GM06990 (cell line): Measurements from ENCODE around the gene CRTC1.
"Not testable (repeated sequence)": the region's sequence is repeated elsewhere in the genome, so short reads cannot be mapped to it uniquely, and the experiment has no call there.

ENCODE experiments used
- DNase-seq: peaks from one replicate; pipeline ENCODE4 v3.0.0-alpha.2; 2011; ENCODE audit not compliant: insufficient read length; ENCODE audit errors: extremely low read depth
- H3K27me3 ChIP-seq: replicated peaks from 2 replicates; pipeline ENCODE4 v1.6.0; 2011; ENCODE audit warnings: low read length; ENCODE audit not compliant: control insufficient read depth, insufficient read depth
- H3K36me3 ChIP-seq: 2 replicates; pipeline ENCODE4 v1.5.1; 2011; ENCODE audit warnings: low read length; ENCODE audit not compliant: control insufficient read depth, insufficient read depth
- H3K4me3 ChIP-seq: replicated peaks from 2 replicates; pipeline ENCODE4 v1.5.1; 2011; ENCODE audit warnings: low read depth, mild to moderate bottlenecking, control low read depth, low read length
- TF ChIP-seq, protein P1 (sequence below): IDR thresholded peaks from 2 replicates; pipeline ENCODE4 v1.5.1; 2011; ENCODE audit warnings: low read length, control low read depth, mild to moderate bottlenecking, inconsistent platforms; ENCODE audit not compliant: insufficient read depth, poor library complexity, severe bottlenecking

CRTC1 gene

GRCh38 chr19:18674616-18675015, 8.9 kb upstream of the CRTC1 start:
- DNase-seq: no peak
- H3K36me3 ChIP-seq: no peaks in the 10 kb centered on the region
- H3K4me3 ChIP-seq: no peak overlapping the region
- TF ChIP-seq, protein P1, sequence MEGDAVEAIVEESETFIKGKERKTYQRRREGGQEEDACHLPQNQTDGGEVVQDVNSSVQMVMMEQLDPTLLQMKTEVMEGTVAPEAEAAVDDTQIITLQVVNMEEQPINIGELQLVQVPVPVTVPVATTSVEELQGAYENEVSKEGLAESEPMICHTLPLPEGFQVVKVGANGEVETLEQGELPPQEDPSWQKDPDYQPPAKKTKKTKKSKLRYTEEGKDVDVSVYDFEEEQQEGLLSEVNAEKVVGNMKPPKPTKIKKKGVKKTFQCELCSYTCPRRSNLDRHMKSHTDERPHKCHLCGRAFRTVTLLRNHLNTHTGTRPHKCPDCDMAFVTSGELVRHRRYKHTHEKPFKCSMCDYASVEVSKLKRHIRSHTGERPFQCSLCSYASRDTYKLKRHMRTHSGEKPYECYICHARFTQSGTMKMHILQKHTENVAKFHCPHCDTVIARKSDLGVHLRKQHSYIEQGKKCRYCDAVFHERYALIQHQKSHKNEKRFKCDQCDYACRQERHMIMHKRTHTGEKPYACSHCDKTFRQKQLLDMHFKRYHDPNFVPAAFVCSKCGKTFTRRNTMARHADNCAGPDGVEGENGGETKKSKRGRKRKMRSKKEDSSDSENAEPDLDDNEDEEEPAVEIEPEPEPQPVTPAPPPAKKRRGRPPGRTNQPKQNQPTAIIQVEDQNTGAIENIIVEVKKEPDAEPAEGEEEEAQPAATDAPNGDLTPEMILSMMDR: no peak
- no peaks in the 10 kb centered on the region for H3K27me3 ChIP-seq

DNA sequence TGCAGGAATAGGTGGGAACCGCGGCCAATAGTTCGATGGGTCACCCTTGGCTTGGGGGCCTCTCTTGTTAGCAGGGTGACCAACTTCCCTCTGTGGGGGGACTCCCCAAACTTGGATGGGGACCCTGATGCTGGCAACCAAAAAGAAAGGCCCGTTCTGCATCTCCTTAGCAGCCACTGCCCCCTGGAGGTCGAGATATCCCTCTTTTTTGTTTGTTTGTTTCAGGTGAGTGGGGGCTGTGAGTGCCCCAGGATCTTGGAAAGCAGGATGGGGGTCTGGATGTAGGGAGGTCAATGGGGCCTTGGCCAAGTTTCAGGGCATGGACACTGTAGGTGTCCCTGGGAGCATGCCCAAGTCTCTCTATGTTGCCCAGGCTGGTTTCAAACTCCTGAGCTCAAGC, 7.7 kb upstream of the CRTC1 start:
- Histone ChIP-seq H3K4me3 (no peak overlapping the region), H3K27me3 (no peaks in the 10 kb centered on the region), H3K36me3 (no peaks in the 10 kb centered on the region)
- TF ChIP-seq, protein P1: peak; percentile 38
- DNase-seq: no peak

DNA sequence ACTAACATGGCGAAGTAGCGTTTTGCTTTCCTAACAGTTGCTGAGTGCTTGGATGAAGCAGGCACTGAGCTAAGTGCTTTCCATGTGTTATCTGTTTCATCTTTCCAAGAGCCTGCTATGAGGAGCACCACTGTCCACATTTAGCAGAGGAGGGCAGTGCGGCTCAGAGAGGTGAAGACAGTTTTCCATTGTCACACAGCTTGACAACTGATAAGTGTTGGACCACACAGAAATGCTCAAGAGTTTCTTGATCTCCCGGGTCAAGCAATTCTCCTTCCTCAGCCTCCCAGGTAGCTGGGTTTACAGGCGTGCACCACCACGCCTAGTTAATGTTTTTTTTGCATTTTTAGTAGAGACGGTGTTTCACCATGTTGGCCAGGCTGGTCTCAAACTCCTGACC, 6.8 kb upstream of the CRTC1 start:
- Histone ChIP-seq H3K27me3 (no peaks in the 10 kb centered on the region), H3K36me3 (no peaks in the 10 kb centered on the region), H3K4me3 (no peak overlapping the region)
- DNase-seq: no peak
- TF ChIP-seq, protein P1: no peak

GRCh38 chr19:18677156-18677555, 6.3 kb upstream of the CRTC1 start:
- Histone ChIP-seq H3K36me3 (no peaks in the 10 kb centered on the region), H3K4me3 (no peak overlapping the region), H3K27me3 (no peaks in the 10 kb centered on the region)
- TF ChIP-seq, protein P1: no peak
- DNase-seq: no peak

DNA sequence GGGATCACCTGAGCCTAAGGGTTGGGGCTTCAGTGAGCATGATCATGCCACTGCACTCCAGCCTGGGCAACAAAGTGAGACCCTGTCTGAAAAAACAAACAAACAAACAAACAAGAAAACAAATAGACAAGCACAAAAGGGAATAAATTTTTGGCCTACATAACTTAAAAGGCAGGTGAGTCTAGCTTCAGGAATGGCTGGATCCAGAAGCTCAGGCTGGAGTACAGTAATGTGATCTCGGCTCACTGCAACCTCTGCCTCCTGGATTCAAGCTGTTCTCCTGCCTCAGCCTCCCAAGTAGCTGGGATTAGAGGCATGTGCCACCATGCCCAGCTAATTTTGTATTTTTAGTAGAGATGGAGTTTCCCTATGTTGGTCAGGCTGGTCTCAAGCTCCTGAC, 3.3 kb upstream of the CRTC1 start:
- not testable (repeated sequence) for H3K36me3 ChIP-seq, H3K27me3 ChIP-seq, DNase-seq, H3K4me3 ChIP-seq

GRCh38 chr19:18682807-18683108, 722 bp upstream of the CRTC1 start:
- TF ChIP-seq, protein P1: no peak
- peak overlapping the region; percentile 72 for H3K4me3 ChIP-seq
- no peaks in the 10 kb centered on the region for H3K27me3 ChIP-seq
- H3K36me3 ChIP-seq: no peaks in the 10 kb centered on the region
- no peak for DNase-seq
